Liver (tissue), 9 donors: ENCODE measurements around the gene NAA38. TPM values are rescaled to one million over a fixed set of nuclear protein-coding genes. Genes with fewer than 3 reads are reported as not detected.

Source experiments
- DNase-seq: peaks from one replicate; pipeline ENCODE4 v3.0.0-alpha.2; 2017; ENCODE audit warnings: low spot score
- H3K27ac ChIP-seq, 2 donors: one replicate each; pipeline ENCODE4 v1.7.0; 2013; ENCODE audit warnings: inconsistent platforms in 2 of 2, low read length in 2 of 2, control low read depth in 1 of 2, low read depth in 1 of 2, mild to moderate bottlenecking in 1 of 2
- H3K27me3 ChIP-seq, 4 donors: one replicate each; pipeline versions ENCODE4 v1.6.1 to v1.7.0; 2013; ENCODE audit warnings: low read length in 3 of 4, inconsistent platforms in 1 of 4, mild to moderate bottlenecking in 1 of 4, moderate library complexity in 1 of 4; ENCODE audit not compliant: control insufficient read depth in 4 of 4, insufficient read depth in 4 of 4
- H3K36me3 ChIP-seq, 4 donors: one replicate each; pipeline versions ENCODE4 v1.6.1 to v1.7.0; 2013; ENCODE audit warnings: low read length in 3 of 4, mild to moderate bottlenecking in 3 of 4, low read depth in 1 of 4, moderate library complexity in 1 of 4; ENCODE audit not compliant: control insufficient read depth in 4 of 4, insufficient read depth in 3 of 4
- H3K4me1 ChIP-seq, 4 donors: one replicate each; pipeline versions ENCODE4 v1.6.1 to v1.7.0; 2013; ENCODE audit warnings: low read length in 3 of 4, mild to moderate bottlenecking in 3 of 4, moderate library complexity in 1 of 4; ENCODE audit not compliant: control insufficient read depth in 4 of 4, insufficient read depth in 4 of 4
- H3K4me3 ChIP-seq, 3 donors: one replicate each; pipeline versions ENCODE4 v1.6.1 to v1.7.0; 2013; ENCODE audit warnings: low read length in 3 of 3, control low read depth in 1 of 3, low read depth in 1 of 3, mild to moderate bottlenecking in 1 of 3
- H3K9ac ChIP-seq, 2 donors: one replicate each; pipeline ENCODE4 v1.7.0; 2013; ENCODE audit warnings: low read length in 2 of 2, mild to moderate bottlenecking in 2 of 2, moderate library complexity in 2 of 2, control low read depth in 1 of 2, low read depth in 1 of 2
- H3K9me3 ChIP-seq, 4 donors: one replicate each; pipeline versions ENCODE4 v1.6.1 to v1.7.0; 2013; ENCODE audit warnings: low read length in 3 of 4; ENCODE audit not compliant: control insufficient read depth in 4 of 4
- FOXA2 ChIP-seq: IDR thresholded peaks from 2 replicates; pipeline ENCODE4 v1.6.1; 2016; ENCODE audit warnings: antibody characterized with exemption
- GABPA ChIP-seq, 2 donors: IDR thresholded peaks in 1 of 2; conservative IDR thresholded peaks in 1 of 2; 2 replicates each; pipeline ENCODE4 v1.6.1; 2016; ENCODE audit warnings: antibody characterized with exemption in 2 of 2, mild to moderate bottlenecking in 1 of 2, moderate library complexity in 1 of 2
- HNF4A ChIP-seq, 2 donors: conservative IDR thresholded peaks; 2 replicates each; pipeline ENCODE4 v1.6.1; 2016; ENCODE audit warnings: antibody characterized with exemption in 2 of 2, mild to moderate bottlenecking in 2 of 2
- HNF4G ChIP-seq: IDR thresholded peaks from 2 replicates; pipeline ENCODE4 v1.6.1; 2016; ENCODE audit warnings: antibody characterized with exemption
- NR2F2 ChIP-seq: IDR thresholded peaks from 2 replicates; pipeline ENCODE4 v1.6.1; 2016; ENCODE audit warnings: antibody characterized with exemption
- RXRA ChIP-seq, 2 donors: IDR thresholded peaks; 2 replicates each; pipeline ENCODE4 v1.6.1; 2017 to 2018; ENCODE audit warnings: antibody characterized with exemption in 2 of 2, mild to moderate bottlenecking in 1 of 2
- SP1 ChIP-seq: IDR thresholded peaks from 2 replicates; pipeline ENCODE4 v1.6.1; 2018; ENCODE audit warnings: antibody characterized with exemption, mild to moderate bottlenecking
- TAF1 ChIP-seq: conservative IDR thresholded peaks from 2 replicates; pipeline ENCODE4 v1.6.1; 2016; ENCODE audit warnings: antibody characterized with exemption, mild to moderate bottlenecking
- YY1 ChIP-seq: IDR thresholded peaks from 2 replicates; pipeline ENCODE4 v1.6.1; 2016; ENCODE audit warnings: antibody characterized with exemption, mild to moderate bottlenecking
- WGBS: extraction: QIAGEN DNeasy Blood & Tissue Kit; methylation state at CpG from one replicate; pipeline ENCODE4 v1.1.7; 2013; 5-methylcytosine and 5-hydroxymethylcytosine counted together
- polyA plus RNA-seq, 2 donors: library from polyadenylated mRNA; stranded (reverse) in 1 of 2; unstranded in 1 of 2; fragments of 200-250 nt in 1 of 2; fragments of >200 nt in 1 of 2; fragmentation: Nextera tagmentation in 1 of 2; extraction: Ambion mirVana in 1 of 2; gene quantifications; one replicate each; pipeline versions ENCODE4 v1.2.1 to v1.2.3, GENCODE V29; 2013 to 2015
- total RNA-seq, 2 donors: library from RNA; depleted of rRNA; stranded (reverse); fragments of >200 nt; gene quantifications; one replicate each; pipeline ENCODE4 v1.2.3, GENCODE V29; 2014
- TF ChIP-seq, protein P1 (sequence below): fragments of 150-350 bp; IDR thresholded peaks from 2 replicates; pipeline ENCODE4 v1.5.1; 2017; ENCODE audit warnings: improper control_type of control experiment, low read depth, low read length; ENCODE audit not compliant: missing input control
- TF ChIP-seq, protein P2 (sequence below): IDR thresholded peaks from 2 replicates; pipeline ENCODE4 v1.6.1; 2016; ENCODE audit warnings: antibody characterized with exemption
- TF ChIP-seq, protein P3 (sequence below): IDR thresholded peaks from 2 replicates; pipeline ENCODE4 v1.6.1; 2016; ENCODE audit warnings: antibody characterized with exemption
- TF ChIP-seq, protein P4 (sequence below): IDR thresholded peaks from 2 replicates; pipeline ENCODE4 v1.6.1; 2016; ENCODE audit warnings: antibody characterized with exemption, mild to moderate bottlenecking
- donor health status: healthy.
- donor health status: healthy.
- donor health status: healthy.
- donor health status: healthy.
- donor health status: healthy.

Gene NAA38
- total and polyA plus RNA-seq, 4 donors: 24.3 to 118 (median 56.8) TPM

DNA sequence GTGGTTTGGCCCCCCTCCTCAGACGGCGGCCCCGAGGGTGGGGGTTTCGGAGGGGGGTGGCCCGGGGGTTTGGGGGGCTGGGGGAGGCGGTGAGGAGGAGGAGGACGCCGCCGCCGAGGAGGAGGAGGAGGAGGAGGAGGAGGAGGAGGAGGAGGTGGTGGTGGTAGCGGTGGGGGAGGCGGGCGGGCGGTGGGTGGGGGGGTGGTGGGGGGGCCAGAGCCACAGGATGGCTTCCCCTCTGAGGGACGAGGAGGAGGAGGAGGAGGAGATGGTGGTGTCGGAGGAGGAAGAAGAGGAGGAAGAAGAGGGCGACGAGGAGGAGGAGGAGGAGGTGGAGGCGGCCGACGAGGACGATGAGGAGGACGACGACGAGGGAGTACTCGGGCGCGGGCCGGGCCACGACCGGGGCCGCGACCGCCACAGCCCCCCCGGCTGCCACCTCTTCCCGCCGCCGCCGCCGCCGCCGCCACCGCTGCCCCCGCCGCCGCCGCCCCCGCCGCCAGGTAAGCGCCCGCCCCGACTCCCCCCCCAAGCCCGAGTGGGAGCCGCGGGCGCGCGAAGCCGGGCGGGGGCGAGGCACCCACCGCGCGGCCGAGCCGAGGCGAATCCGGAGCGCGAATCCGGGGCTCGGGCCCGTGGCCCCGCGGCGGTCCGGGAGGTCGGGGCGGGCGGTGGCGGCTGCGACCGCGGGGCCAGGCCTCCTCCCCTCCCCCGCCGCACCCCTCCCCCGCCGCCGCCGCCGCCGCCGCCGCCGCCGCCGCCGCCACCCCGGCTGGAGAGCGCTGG, 27.4 kb upstream of the NAA38 start:
- peaks cover 9 to 44% (median 41%) of the 10 kb centered on the region in 4 donors for H3K4me1 ChIP-seq
- TF ChIP-seq, protein P1, sequence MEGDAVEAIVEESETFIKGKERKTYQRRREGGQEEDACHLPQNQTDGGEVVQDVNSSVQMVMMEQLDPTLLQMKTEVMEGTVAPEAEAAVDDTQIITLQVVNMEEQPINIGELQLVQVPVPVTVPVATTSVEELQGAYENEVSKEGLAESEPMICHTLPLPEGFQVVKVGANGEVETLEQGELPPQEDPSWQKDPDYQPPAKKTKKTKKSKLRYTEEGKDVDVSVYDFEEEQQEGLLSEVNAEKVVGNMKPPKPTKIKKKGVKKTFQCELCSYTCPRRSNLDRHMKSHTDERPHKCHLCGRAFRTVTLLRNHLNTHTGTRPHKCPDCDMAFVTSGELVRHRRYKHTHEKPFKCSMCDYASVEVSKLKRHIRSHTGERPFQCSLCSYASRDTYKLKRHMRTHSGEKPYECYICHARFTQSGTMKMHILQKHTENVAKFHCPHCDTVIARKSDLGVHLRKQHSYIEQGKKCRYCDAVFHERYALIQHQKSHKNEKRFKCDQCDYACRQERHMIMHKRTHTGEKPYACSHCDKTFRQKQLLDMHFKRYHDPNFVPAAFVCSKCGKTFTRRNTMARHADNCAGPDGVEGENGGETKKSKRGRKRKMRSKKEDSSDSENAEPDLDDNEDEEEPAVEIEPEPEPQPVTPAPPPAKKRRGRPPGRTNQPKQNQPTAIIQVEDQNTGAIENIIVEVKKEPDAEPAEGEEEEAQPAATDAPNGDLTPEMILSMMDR: no peak
- TF ChIP-seq GABPA (IDR thresholded peaks at IDR 0.05 in 1 of 2, conservative IDR thresholded peaks at IDR 0.05 in 1 of 2) (no peak), HNF4G (no peak), RXRA (IDR thresholded peaks at IDR 0.05) (no peak)
- TF ChIP-seq, protein P2, sequence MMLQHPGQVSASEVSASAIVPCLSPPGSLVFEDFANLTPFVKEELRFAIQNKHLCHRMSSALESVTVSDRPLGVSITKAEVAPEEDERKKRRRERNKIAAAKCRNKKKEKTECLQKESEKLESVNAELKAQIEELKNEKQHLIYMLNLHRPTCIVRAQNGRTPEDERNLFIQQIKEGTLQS: no peak
- H3K36me3 ChIP-seq: no peaks in the 10 kb centered on the region
- no peaks in the 10 kb centered on the region for H3K27me3 ChIP-seq
- 4% methylated on average over 98 of the region's 100 CpGs for WGBS
- no peak for DNase-seq
- peak overlapping the region in 1 of 2 donors; percentile 65 for H3K27ac ChIP-seq
- no peaks in the 10 kb centered on the region for H3K9me3 ChIP-seq
- H3K9ac ChIP-seq: no peak overlapping the region
- H3K4me3 ChIP-seq: peak overlapping the region in 1 of 3 donors; percentile 69

DNA sequence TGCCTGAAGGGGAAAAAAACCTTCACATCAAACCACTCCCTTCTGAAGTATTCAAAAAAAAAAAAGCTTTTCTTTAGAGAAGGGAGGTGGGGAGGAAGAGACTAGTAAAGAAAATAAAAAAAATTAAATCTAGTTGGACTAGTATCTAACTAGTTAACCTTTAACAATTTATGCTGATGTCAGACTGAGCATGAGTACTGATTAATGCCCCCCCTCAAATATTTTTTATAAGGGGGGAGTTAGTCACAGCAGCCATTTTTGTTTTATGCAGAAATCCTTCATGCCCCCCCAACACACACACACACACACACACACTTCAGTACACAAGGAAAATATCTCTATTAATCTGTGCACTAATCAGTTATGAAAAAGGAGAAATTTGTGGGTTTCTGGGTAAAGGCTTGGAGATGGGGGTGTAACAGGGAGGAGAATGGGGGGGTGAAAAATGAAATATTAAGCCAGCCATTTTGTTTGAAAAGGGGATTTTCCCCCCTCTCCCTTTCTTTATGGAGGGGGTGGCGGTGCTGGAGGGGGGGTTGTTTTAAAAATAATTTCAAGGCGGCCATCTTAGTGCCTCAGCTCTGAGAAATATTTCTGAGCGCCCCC, 26.5 kb upstream of the NAA38 start:
- Histone ChIP-seq H3K4me1 (peaks cover 7 to 35% (median 32%) of the 10 kb centered on the region in 4 donors), H3K4me3 (no peak overlapping the region), H3K9ac (no peak overlapping the region), H3K27me3 (no peaks in the 10 kb centered on the region), H3K27ac (no peak overlapping the region), H3K9me3 (no peaks in the 10 kb centered on the region), H3K36me3 (no peaks in the 10 kb centered on the region)
- 49% methylated on average over 3 of the region's 3 CpGs for WGBS
- no peak for DNase-seq
- no peak for TF ChIP-seq HNF4G
- TF ChIP-seq FOXA2: no peak
- TF ChIP-seq, protein P3, sequence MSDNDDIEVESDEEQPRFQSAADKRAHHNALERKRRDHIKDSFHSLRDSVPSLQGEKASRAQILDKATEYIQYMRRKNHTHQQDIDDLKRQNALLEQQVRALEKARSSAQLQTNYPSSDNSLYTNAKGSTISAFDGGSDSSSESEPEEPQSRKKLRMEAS: no peak
- TF ChIP-seq, protein P2: no peak
- TF ChIP-seq YY1: peak; percentile 18
- TF ChIP-seq TAF1: no peak
- no peak for TF ChIP-seq NR2F2

DNA sequence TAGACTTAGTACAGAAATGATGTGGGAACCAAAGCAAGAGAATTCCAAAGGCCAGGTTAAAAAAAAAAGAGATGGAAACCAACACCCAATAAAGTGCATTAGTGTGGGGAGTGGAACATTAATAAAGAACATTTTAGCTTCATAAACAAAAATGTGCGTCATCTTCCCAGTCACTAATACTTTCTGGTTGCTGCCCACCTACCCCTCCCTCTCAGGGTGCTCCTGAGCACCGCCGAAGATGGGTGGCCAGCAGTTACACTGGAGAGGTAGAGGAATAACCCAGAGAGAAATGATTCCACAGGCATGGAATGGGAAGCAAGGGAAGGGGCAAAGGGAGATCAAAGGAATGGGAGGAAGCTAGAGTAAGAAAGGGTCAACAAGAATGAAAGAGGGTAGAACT, 25.3 kb upstream of the NAA38 start:
- H3K4me1 ChIP-seq: peaks cover 0 to 22% (median 21%) of the 10 kb centered on the region in 4 donors
- no peaks in the 10 kb centered on the region for H3K27me3 ChIP-seq
- H3K27ac ChIP-seq: no peak overlapping the region
- no peaks in the 10 kb centered on the region for H3K36me3 ChIP-seq
- no peak overlapping the region for H3K4me3 ChIP-seq
- no peak overlapping the region for H3K9ac ChIP-seq
- H3K9me3 ChIP-seq: no peaks in the 10 kb centered on the region
- no peak for TF ChIP-seq FOXA2
- no peak for TF ChIP-seq SP1
- TF ChIP-seq HNF4A (conservative IDR thresholded peaks at IDR 0.05): no peak
- TF ChIP-seq, protein P4, sequence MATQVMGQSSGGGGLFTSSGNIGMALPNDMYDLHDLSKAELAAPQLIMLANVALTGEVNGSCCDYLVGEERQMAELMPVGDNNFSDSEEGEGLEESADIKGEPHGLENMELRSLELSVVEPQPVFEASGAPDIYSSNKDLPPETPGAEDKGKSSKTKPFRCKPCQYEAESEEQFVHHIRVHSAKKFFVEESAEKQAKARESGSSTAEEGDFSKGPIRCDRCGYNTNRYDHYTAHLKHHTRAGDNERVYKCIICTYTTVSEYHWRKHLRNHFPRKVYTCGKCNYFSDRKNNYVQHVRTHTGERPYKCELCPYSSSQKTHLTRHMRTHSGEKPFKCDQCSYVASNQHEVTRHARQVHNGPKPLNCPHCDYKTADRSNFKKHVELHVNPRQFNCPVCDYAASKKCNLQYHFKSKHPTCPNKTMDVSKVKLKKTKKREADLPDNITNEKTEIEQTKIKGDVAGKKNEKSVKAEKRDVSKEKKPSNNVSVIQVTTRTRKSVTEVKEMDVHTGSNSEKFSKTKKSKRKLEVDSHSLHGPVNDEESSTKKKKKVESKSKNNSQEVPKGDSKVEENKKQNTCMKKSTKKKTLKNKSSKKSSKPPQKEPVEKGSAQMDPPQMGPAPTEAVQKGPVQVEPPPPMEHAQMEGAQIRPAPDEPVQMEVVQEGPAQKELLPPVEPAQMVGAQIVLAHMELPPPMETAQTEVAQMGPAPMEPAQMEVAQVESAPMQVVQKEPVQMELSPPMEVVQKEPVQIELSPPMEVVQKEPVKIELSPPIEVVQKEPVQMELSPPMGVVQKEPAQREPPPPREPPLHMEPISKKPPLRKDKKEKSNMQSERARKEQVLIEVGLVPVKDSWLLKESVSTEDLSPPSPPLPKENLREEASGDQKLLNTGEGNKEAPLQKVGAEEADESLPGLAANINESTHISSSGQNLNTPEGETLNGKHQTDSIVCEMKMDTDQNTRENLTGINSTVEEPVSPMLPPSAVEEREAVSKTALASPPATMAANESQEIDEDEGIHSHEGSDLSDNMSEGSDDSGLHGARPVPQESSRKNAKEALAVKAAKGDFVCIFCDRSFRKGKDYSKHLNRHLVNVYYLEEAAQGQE: no peak
- TF ChIP-seq, protein P1: no peak
- 92% methylated on average over 3 of the region's 3 CpGs for WGBS
- no peak for DNase-seq
